CD14-positive monocyte (primary cell): ENCODE results near the gene TMX4. TPM values are rescaled to one million over a fixed set of nuclear protein-coding genes. Genes with fewer than 3 reads are reported as not detected.

Experiments used
- DNase-seq, 3 donors: peaks; one replicate each; pipeline ENCODE4 v3.0.0-alpha.2; 2011 to 2022
- H2AFZ ChIP-seq: 2 replicates; pipeline ENCODE4 v1.6.0; 2012; ENCODE audit warnings: mild to moderate bottlenecking, low read depth, low read length, inconsistent platforms; ENCODE audit not compliant: insufficient read depth, poor library complexity, severe bottlenecking
- H3K27ac ChIP-seq, 2 donors: 1 replicate in 1 of 2; 2 replicates in 1 of 2; pipeline ENCODE4 v1.5.1; 2012 to 2013; ENCODE audit warnings: low read length in 2 of 2, control low read depth in 1 of 2, inconsistent platforms in 1 of 2, low read depth in 1 of 2, mild to moderate bottlenecking in 1 of 2
- H3K27me3 ChIP-seq, 2 donors: one replicate each; pipeline versions ENCODE4 v1.6.0 to v1.6.1; 2011 to 2013; ENCODE audit warnings: low read length in 2 of 2; ENCODE audit not compliant: control insufficient read depth in 2 of 2, insufficient read depth in 2 of 2
- H3K36me3 ChIP-seq, 2 donors: replicated peaks in 1 of 2; 1 replicate in 1 of 2; 2 replicates in 1 of 2; pipeline versions ENCODE4 v1.5.1 to v1.6.1; 2012 to 2013; ENCODE audit warnings: low read length in 2 of 2, control low read depth in 1 of 2, inconsistent platforms in 1 of 2, mild to moderate bottlenecking in 1 of 2; ENCODE audit not compliant: insufficient read depth in 2 of 2, control insufficient read depth in 1 of 2
- H3K4me1 ChIP-seq, 2 donors: 1 replicate in 1 of 2; 2 replicates in 1 of 2; pipeline versions ENCODE4 v1.5.1 to v1.6.1; 2012 to 2013; ENCODE audit warnings: low read length in 2 of 2, control low read depth in 1 of 2, inconsistent platforms in 1 of 2, mild to moderate bottlenecking in 1 of 2, moderate library complexity in 1 of 2; ENCODE audit not compliant: insufficient read depth in 2 of 2, control insufficient read depth in 1 of 2
- H3K4me2 ChIP-seq: replicated peaks from 2 replicates; pipeline ENCODE3; 2012; ENCODE audit warnings: low read length, moderate library complexity, mild to moderate bottlenecking; ENCODE audit not compliant: poor library complexity, severe bottlenecking; ENCODE audit errors: extremely low read depth
- H3K4me3 ChIP-seq, 3 experiments: fragments of 200-600 bp in 1 of 3; sonication (generic) in 1 of 3; replicated peaks in 1 of 3; 1 replicate in 2 of 3; 2 replicates in 1 of 3; pipeline ENCODE4 v1.5.1; 2011 to 2013; ENCODE audit warnings: low read length in 3 of 3, mild to moderate bottlenecking in 3 of 3, control low read depth in 2 of 3, low read depth in 2 of 3, inconsistent platforms in 1 of 3, moderate library complexity in 1 of 3
- H3K79me2 ChIP-seq: 2 replicates; pipeline ENCODE4 v1.6.0; 2012; ENCODE audit warnings: mild to moderate bottlenecking, control low read depth, inconsistent platforms, low read length, moderate library complexity; ENCODE audit not compliant: insufficient read depth
- H3K9ac ChIP-seq: 2 replicates; pipeline ENCODE4 v1.6.0; 2017; ENCODE audit warnings: low read length, mild to moderate bottlenecking; ENCODE audit not compliant: insufficient read depth, poor library complexity, severe bottlenecking
- H3K9me3 ChIP-seq, 2 donors: replicated peaks in 1 of 2; 1 replicate in 1 of 2; 2 replicates in 1 of 2; pipeline versions ENCODE4 v1.5.1 to v1.6.1; 2012 to 2013; ENCODE audit warnings: low read length in 2 of 2, control low read depth in 1 of 2; ENCODE audit not compliant: control insufficient read depth in 1 of 2, insufficient read depth in 1 of 2
- H4K20me1 ChIP-seq: 2 replicates; pipeline ENCODE4 v1.6.0; 2012; ENCODE audit warnings: mild to moderate bottlenecking, low read length, control low read depth, moderate library complexity; ENCODE audit not compliant: insufficient read depth
- H3K27ac Mint-ChIP-seq, 7 donors: one replicate each; pipeline ENCODE4 v1.8.0; 2020; ENCODE audit warnings: mild to moderate bottlenecking in 7 of 7, mixed read lengths in 7 of 7, moderate library complexity in 6 of 7, inconsistent platforms in 2 of 7
- H3K27me3 Mint-ChIP-seq, 3 donors: one replicate each; pipeline ENCODE4 v1.8.0; 2021 to 2022; ENCODE audit warnings: low read depth in 3 of 3, mild to moderate bottlenecking in 3 of 3, mixed read lengths in 3 of 3, moderate library complexity in 3 of 3, inconsistent platforms in 1 of 3
- H3K36me3 Mint-ChIP-seq, 2 donors: one replicate each; pipeline ENCODE4 v1.8.0; 2020; ENCODE audit warnings: mixed read lengths in 2 of 2, inconsistent platforms in 1 of 2, mild to moderate bottlenecking in 1 of 2
- H3K4me1 Mint-ChIP-seq: one replicate; pipeline ENCODE4 v1.8.0; 2020; ENCODE audit warnings: mild to moderate bottlenecking, mixed read lengths
- H3K4me3 Mint-ChIP-seq, 2 donors: one replicate each; pipeline ENCODE4 v1.8.0; 2020; ENCODE audit warnings: mild to moderate bottlenecking in 2 of 2, mixed read lengths in 2 of 2, moderate library complexity in 1 of 2
- H3K9me3 Mint-ChIP-seq, 7 donors: one replicate each; pipeline ENCODE4 v1.8.0; 2020 to 2022; ENCODE audit warnings: mixed read lengths in 7 of 7, mild to moderate bottlenecking in 6 of 7, moderate library complexity in 6 of 7, inconsistent platforms in 2 of 7
- WGBS: methylation state at CpG from one replicate; pipeline ENCODE4 v1.1.5; 2013; ENCODE audit warnings: missing lambda C conversion rate; ENCODE audit not compliant: insufficient coverage; 5-methylcytosine and 5-hydroxymethylcytosine counted together
- intact Hi-C, 2 donors: fragments of 100-400 bp; cut with micrococcal nuclease; formaldehyde crosslinking; loops; one replicate each; pipeline versions ENCODE4 v1.15.0 to v1.15.1; 2023
- polyA plus RNA-seq, 3 donors: library from polyadenylated mRNA; depleted of rRNA in 1 of 3; unstranded in 2 of 3; stranded (reverse) in 1 of 3; fragments of 300-500 nt in 2 of 3; fragments of >200 nt in 1 of 3; fragmentation: Illumina TruSeq in 2 of 3; gene quantifications; 1 replicate in 2 of 3; 2 replicates in 1 of 3; pipeline ENCODE4 v1.2.3, GENCODE V29; 2012 to 2021
- TF ChIP-seq, protein P1 (sequence below): fragments of 200-600 bp; IDR thresholded peaks from one replicate; pipeline ENCODE4 v1.8.0; 2022; ENCODE audit warnings: antibody characterized with exemption, mild to moderate bottlenecking

The TMX4 gene
- polyA plus RNA-seq, 3 donors: 12.1 to 67.9 (median 55.2) TPM

DNA sequence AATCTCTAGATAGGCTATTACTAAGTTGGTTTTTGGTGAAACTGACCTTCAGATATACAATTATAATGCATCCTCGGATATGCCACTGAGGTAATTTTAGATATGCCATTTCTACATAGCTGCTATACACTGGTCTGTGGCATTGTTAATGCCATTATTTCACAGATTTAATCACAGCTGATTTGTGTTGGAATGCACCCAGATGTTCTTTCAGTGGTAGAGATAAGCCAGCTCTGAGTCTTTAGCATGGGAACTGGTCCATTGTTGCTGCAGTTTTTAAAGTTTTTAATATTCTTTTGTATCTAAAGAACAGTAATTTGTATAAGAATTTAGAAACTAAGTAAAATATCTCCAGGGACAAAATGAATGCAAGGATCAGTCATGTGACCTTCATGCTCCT is 6.8 kb downstream of the TMX4 start:
- TF ChIP-seq, protein P1, sequence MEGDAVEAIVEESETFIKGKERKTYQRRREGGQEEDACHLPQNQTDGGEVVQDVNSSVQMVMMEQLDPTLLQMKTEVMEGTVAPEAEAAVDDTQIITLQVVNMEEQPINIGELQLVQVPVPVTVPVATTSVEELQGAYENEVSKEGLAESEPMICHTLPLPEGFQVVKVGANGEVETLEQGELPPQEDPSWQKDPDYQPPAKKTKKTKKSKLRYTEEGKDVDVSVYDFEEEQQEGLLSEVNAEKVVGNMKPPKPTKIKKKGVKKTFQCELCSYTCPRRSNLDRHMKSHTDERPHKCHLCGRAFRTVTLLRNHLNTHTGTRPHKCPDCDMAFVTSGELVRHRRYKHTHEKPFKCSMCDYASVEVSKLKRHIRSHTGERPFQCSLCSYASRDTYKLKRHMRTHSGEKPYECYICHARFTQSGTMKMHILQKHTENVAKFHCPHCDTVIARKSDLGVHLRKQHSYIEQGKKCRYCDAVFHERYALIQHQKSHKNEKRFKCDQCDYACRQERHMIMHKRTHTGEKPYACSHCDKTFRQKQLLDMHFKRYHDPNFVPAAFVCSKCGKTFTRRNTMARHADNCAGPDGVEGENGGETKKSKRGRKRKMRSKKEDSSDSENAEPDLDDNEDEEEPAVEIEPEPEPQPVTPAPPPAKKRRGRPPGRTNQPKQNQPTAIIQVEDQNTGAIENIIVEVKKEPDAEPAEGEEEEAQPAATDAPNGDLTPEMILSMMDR: no peak
- no peak overlapping the region for H3K4me3 ChIP-seq
- H2AFZ ChIP-seq: no peak overlapping the region
- H3K9ac ChIP-seq: no peak overlapping the region
- Mint-ChIP-seq H3K4me3 (no peak overlapping the region), H3K27me3 (no peaks in the 10 kb centered on the region), H3K27ac (no peak overlapping the region), H3K4me1 (peaks cover 23% of the 10 kb centered on the region), H3K36me3 (peaks cover 14% of the 10 kb centered on the region in 2 donors), H3K9me3 (no peaks in the 10 kb centered on the region)
- no peaks in the 10 kb centered on the region for H3K9me3 ChIP-seq
- no CpG with 5 or more reads among the region's 1 CpG for WGBS
- H3K4me2 ChIP-seq: no peak overlapping the region
- peaks cover 29% of the 10 kb centered on the region for H4K20me1 ChIP-seq
- H3K27ac ChIP-seq: no peak overlapping the region
- peaks cover 5 to 13% of the 10 kb centered on the region in 2 donors for H3K4me1 ChIP-seq
- no peak for DNase-seq
- intact Hi-C loops: no loop called here
- H3K36me3 ChIP-seq: peaks cover 15 to 19% of the 10 kb centered on the region in 2 donors
- no peaks in the 10 kb centered on the region for H3K27me3 ChIP-seq
- peaks cover 74% of the 10 kb centered on the region for H3K79me2 ChIP-seq

DNA sequence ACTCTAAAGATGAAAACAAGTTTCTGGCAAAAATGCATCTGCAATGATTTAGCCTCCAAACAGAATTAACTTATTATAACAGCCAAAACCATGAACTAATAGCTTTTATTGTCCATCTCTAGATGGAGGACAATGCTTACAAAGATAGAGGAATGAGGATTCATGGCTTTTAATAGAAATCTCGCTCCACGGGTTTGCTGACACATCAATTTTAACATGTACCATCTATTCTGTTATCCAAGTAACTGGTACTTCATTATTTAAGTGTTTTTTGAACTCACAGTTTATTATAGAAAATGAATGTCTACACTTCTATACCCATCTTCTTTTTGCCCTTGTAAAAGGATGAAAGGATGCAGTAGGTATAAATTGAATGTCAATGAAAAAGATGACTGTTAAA is 10.8 kb downstream of the TMX4 start:
- H3K9me3 ChIP-seq: no peaks in the 10 kb centered on the region
- peaks cover 7% of the 10 kb centered on the region for H4K20me1 ChIP-seq
- peaks cover 38% of the 10 kb centered on the region for H3K79me2 ChIP-seq
- no peaks in the 10 kb centered on the region for H3K27me3 Mint-ChIP-seq
- no peak overlapping the region for H3K9ac ChIP-seq
- no CpG with 5 or more reads among the region's 2 CpGs for WGBS
- no peak for DNase-seq
- no peak overlapping the region for H3K27ac Mint-ChIP-seq
- H3K4me3 ChIP-seq: no peak overlapping the region
- H3K36me3 ChIP-seq: peaks cover 25 to 43% of the 10 kb centered on the region in 2 donors
- TF ChIP-seq, protein P1: no peak
- H3K36me3 Mint-ChIP-seq: peaks cover 35 to 42% of the 10 kb centered on the region in 2 donors
- intact Hi-C loops: no loop called here
- no peak overlapping the region for H2AFZ ChIP-seq
- no peak overlapping the region for H3K4me2 ChIP-seq
- no peaks in the 10 kb centered on the region for H3K27me3 ChIP-seq
- H3K4me1 Mint-ChIP-seq: peaks cover 13% of the 10 kb centered on the region
- no peak overlapping the region for H3K4me3 Mint-ChIP-seq
- H3K4me1 ChIP-seq: no peaks in the 10 kb centered on the region
- peaks cover 0 to 2% (median 0%) of the 10 kb centered on the region in 7 donors for H3K9me3 Mint-ChIP-seq
- no peak overlapping the region for H3K27ac ChIP-seq
